GM20000 (cell line): ENCODE measurements around the gene MARVELD3.

Experiments
- DNase-seq: peaks from one replicate; pipeline ENCODE4 v3.0.0; 2012; ENCODE audit warnings: low spot score
- TF ChIP-seq, protein P1 (sequence below): IDR thresholded peaks from 2 replicates; pipeline ENCODE4 v1.5.1; 2012; ENCODE audit warnings: mild to moderate bottlenecking, control low read depth; ENCODE audit errors: extremely low read depth, missing control alignments

Gene MARVELD3

DNA sequence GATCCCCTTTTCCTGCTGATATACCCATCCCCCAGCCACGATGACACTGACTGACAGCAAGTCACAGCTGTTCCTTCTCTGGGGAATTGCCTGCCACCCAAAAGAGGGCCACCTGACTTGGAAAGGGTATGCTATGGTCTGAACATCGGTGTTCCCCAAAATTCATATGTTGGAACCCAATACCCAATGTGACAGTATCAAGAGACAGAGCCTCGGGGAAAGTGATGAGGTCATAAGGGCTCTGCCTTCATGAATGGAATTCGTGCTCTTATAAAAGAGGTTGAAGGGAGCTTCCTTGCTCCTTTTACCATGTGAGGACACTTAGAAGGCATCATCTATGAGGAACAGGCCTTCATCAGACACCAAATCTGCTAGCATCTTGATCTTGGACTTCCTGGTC is 7.6 kb upstream of the MARVELD3 start:
- no peak for DNase-seq

DNA sequence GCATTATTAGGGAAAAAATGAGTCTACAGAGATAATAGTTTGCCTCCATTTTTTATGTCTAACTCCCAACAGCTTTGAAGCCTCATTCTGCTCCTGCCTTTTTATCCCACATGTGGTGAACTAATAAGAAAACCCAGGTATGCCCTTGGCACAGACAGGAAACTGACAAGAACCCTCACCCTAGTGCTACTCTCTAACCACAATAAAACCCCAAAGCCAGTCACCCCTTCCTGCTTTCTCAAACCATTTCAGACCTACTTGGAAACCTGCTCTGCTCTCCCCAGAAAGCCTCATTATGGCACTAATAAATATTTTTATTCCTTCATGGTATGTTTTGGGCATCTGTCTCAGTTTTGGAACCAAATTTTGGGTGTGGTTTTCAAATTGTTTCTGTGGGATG is 3.9 kb upstream of the MARVELD3 start:
- no peak for DNase-seq
- TF ChIP-seq, protein P1, sequence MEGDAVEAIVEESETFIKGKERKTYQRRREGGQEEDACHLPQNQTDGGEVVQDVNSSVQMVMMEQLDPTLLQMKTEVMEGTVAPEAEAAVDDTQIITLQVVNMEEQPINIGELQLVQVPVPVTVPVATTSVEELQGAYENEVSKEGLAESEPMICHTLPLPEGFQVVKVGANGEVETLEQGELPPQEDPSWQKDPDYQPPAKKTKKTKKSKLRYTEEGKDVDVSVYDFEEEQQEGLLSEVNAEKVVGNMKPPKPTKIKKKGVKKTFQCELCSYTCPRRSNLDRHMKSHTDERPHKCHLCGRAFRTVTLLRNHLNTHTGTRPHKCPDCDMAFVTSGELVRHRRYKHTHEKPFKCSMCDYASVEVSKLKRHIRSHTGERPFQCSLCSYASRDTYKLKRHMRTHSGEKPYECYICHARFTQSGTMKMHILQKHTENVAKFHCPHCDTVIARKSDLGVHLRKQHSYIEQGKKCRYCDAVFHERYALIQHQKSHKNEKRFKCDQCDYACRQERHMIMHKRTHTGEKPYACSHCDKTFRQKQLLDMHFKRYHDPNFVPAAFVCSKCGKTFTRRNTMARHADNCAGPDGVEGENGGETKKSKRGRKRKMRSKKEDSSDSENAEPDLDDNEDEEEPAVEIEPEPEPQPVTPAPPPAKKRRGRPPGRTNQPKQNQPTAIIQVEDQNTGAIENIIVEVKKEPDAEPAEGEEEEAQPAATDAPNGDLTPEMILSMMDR = no peak

More for the DNA sequence above, 7.6 kb upstream of the MARVELD3 start:
- TF ChIP-seq, protein P1 = no peak

DNA sequence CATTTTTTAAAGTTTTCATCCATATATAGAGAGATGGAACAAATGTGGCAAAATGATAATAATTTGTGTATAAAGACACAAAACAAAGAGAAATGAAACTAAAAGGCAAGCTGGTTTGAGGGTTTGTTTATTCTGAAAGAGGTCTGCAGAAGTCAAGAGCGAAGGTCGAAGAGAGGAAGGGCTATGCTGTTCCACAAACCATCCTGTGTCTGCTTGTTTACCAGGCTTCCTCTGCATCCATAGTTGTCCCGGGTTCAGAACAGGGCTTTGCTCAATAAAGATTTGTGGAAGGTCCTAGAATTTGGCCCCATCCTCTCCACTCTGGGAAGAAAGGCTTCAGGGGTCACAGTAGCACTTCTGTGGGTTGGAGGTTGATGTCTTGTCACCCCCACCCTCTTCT is 2.4 kb upstream of the MARVELD3 start:
- DNase-seq = peak; percentile 65
- TF ChIP-seq, protein P1 = no peak

DNA sequence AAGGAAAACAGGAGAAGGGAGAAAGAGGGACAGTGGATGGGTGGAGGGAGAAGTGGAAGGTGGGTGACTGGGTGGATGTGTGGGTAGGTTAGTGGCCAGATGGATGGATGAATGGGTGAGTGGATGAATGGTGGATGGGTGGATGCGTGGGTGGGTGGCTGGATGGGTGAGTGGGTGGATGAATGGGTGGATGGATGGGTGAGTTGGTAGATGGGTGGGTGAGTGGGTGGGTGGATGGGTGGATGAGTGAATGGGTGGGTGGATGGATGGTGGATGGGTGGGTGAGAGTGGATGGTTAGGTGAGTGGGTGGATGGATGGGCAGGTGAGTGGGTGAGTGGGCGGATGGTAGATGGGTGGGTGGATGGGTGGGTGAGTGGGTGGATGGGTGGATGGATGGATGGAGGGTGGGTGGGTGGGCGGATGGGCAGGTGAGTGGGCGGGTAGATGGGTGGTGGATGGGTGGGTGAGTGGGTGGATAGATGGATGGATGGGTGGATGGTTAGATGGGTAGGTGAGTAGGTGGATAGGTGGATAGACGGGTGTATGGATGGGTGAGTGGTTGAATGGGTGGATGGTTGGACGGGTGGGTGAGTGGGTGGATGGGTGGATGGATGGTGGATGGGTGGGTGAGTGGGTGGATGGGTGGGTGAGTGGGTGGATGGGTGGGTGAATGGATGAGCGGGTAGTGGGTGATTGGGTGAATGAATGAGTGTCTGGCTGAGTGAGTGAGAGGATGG is 702 bp upstream of the MARVELD3 start:
- DNase-seq = no peak
- TF ChIP-seq, protein P1 = no peak

DNA sequence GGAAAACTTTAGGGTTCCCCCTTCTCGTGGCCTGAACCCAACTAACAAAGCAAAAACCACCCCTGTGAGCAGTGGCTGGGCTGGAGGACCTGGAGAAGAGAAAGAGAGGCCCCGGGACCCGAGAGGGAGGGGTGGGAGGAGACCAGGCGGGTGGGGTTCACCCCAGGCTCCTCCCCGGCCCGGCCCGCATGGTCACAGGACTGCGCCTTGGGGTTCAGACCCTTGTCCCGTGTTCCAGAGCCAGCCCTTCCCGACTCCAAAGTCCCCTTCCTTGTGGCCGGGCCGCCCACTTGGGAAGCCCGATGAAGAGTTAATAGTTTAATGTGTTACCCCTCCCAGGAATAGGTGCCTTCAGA is 852 bp downstream of the MARVELD3 start:
- TF ChIP-seq, protein P1 = no peak
- no peak for DNase-seq

DNA sequence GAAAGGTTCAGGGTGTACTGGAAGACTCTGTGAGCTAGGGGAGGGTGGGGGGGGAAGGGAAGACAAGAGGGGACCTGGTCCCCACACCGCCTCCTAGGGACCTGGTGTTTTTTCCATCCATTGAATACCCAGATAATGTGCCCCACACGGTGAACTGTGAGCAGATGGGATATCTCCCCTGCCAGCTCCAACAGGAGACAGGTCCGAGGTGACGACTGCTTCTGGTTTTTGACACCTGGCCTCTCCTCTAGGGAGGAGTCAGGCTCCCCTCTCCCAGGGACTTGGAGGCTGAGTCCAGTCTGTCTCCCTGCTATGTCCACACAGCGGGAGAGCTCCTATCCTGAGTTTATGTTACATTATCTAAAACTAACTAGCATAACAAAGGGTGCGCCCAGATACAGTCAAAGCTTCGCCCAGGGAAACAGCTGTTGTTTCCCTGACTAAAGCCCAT is 1.8 kb downstream of the MARVELD3 start:
- DNase-seq = no peak
- TF ChIP-seq, protein P1 = no peak

DNA sequence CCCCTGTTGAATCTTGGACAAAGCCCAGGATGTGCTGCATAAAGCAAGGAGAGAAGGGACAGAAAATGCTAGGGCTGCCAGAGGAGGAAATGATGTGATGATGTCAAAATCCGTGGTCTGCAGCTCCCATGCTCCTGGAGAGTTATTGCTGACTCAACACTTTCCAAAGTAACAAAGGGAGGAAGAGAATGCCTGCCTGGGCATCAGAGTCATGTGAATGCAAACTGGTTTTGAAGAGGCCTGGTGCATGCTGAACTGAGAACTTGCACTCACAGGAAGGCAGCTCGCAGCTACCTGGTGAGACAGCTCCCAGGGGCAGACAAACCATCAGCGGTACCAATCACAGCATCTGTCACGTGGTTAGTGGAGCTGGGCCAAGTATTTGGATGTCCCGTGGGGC is 2.8 kb downstream of the MARVELD3 start:
- TF ChIP-seq, protein P1 = no peak
- DNase-seq = no peak
